Colonic mucosa (tissue), 4 donors: ENCODE data around the gene SRRM3. TPM values are rescaled to one million over a fixed set of nuclear protein-coding genes. Genes with fewer than 3 reads are reported as not detected.
A peak's percentile ranks its signal among the peaks of the same experiment; 100 is the strongest.

Experiments used
- DNase-seq: peaks from one replicate; pipeline ENCODE4 v3.0.0-alpha.2; 2020
- H3K27ac ChIP-seq: fragments of 200-600 bp; one replicate; pipeline ENCODE4 v1.8.0; 2021
- H3K27me3 ChIP-seq: fragments of 200-600 bp; one replicate; pipeline ENCODE4 v1.8.0; 2021
- H3K36me3 ChIP-seq: fragments of 200-600 bp; one replicate; pipeline ENCODE4 v1.8.0; 2021
- H3K4me1 ChIP-seq: fragments of 200-600 bp; one replicate; pipeline ENCODE4 v1.8.0; 2021; ENCODE audit warnings: mild to moderate bottlenecking
- H3K4me3 ChIP-seq: fragments of 200-600 bp; one replicate; pipeline ENCODE4 v1.8.0; 2021
- H3K9ac ChIP-seq, 2 donors: one replicate each; pipeline ENCODE4 v1.7.0; 2013; ENCODE audit warnings: control low read depth in 2 of 2, low read depth in 2 of 2, low read length in 2 of 2
- H3K9me3 ChIP-seq: fragments of 200-600 bp; one replicate; pipeline ENCODE4 v1.8.0; 2021
- intact Hi-C: fragments of 100-400 bp; cut with DNase I; formaldehyde crosslinking; loops from one replicate; pipeline ENCODE4 v1.14.1; 2022
- total RNA-seq, 2 donors: library from RNA; stranded (reverse); fragmentation: NEBNext Ultra II Directional in 1 of 2; extraction: Animal tissue kit (Norgen Biotek cat#: 25700) in 1 of 2; gene quantifications; one replicate each; pipeline ENCODE4 v1.2.1, GENCODE V29; 2021
- TF ChIP-seq, protein P1 (sequence below): fragments of 200-600 bp; IDR thresholded peaks from one replicate; pipeline ENCODE4 v1.8.0; 2022; ENCODE audit warnings: antibody characterized with exemption, mild to moderate bottlenecking
- donor health status: healthy.
- donor health status: DM: no; HTN: no; CAD: no.
- donor health status: DM: no; HTN: no; CAD: no.

The SRRM3 gene
- total RNA-seq, 2 donors from 2014 or later, result 0.64 to 0.67 TPM

DNA sequence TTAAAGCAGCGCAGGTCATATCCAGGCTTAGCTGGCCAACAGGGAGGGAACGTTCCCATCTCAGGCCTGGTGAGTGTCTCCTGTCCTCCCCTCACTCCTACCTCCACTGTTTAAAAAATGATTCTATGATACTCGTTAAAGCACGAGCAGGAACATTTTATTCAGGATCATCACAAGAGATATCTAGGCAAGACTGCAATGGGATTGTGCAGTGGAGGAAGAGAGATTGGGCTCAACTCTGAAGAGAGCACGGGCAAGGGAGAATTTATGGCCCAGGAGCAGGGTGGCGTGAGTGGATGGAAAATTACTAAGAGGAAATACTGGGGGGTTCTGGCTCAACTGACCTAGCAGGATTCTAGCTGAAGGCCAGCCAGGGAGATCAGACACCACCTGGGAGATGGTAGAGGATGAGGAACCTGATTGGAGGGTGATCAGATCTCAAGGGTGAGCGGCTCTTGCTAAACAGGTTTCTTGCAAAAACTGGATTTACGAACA, 91.8 kb downstream of the SRRM3 start:
- intact Hi-C loops, result no loop called here
- Histone ChIP-seq H3K9me3 (no peaks in the 10 kb centered on the region), H3K4me3 (no peak overlapping the region), H3K36me3 (no peaks in the 10 kb centered on the region), H3K27ac (peak overlapping the region; percentile 92), H3K27me3 (no peaks in the 10 kb centered on the region), H3K9ac (no peak overlapping the region), H3K4me1 (peaks cover 30% of the 10 kb centered on the region)
- TF ChIP-seq, protein P1, sequence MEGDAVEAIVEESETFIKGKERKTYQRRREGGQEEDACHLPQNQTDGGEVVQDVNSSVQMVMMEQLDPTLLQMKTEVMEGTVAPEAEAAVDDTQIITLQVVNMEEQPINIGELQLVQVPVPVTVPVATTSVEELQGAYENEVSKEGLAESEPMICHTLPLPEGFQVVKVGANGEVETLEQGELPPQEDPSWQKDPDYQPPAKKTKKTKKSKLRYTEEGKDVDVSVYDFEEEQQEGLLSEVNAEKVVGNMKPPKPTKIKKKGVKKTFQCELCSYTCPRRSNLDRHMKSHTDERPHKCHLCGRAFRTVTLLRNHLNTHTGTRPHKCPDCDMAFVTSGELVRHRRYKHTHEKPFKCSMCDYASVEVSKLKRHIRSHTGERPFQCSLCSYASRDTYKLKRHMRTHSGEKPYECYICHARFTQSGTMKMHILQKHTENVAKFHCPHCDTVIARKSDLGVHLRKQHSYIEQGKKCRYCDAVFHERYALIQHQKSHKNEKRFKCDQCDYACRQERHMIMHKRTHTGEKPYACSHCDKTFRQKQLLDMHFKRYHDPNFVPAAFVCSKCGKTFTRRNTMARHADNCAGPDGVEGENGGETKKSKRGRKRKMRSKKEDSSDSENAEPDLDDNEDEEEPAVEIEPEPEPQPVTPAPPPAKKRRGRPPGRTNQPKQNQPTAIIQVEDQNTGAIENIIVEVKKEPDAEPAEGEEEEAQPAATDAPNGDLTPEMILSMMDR, result no peak
- no peak for DNase-seq

GRCh38 chr7:76294344-76295024, 92.8 kb downstream of the SRRM3 start:
- Histone ChIP-seq H3K4me1 (peaks cover 30% of the 10 kb centered on the region), H3K36me3 (no peaks in the 10 kb centered on the region), H3K4me3 (no peak overlapping the region), H3K9me3 (no peaks in the 10 kb centered on the region), H3K27ac (peak overlapping the region; percentile 92), H3K9ac (peak overlapping the region; percentile 40 to 68), H3K27me3 (no peaks in the 10 kb centered on the region)
- DNase-seq, result peak; percentile 98
- intact Hi-C loops, result no loop called here
- TF ChIP-seq, protein P1, result no peak

DNA sequence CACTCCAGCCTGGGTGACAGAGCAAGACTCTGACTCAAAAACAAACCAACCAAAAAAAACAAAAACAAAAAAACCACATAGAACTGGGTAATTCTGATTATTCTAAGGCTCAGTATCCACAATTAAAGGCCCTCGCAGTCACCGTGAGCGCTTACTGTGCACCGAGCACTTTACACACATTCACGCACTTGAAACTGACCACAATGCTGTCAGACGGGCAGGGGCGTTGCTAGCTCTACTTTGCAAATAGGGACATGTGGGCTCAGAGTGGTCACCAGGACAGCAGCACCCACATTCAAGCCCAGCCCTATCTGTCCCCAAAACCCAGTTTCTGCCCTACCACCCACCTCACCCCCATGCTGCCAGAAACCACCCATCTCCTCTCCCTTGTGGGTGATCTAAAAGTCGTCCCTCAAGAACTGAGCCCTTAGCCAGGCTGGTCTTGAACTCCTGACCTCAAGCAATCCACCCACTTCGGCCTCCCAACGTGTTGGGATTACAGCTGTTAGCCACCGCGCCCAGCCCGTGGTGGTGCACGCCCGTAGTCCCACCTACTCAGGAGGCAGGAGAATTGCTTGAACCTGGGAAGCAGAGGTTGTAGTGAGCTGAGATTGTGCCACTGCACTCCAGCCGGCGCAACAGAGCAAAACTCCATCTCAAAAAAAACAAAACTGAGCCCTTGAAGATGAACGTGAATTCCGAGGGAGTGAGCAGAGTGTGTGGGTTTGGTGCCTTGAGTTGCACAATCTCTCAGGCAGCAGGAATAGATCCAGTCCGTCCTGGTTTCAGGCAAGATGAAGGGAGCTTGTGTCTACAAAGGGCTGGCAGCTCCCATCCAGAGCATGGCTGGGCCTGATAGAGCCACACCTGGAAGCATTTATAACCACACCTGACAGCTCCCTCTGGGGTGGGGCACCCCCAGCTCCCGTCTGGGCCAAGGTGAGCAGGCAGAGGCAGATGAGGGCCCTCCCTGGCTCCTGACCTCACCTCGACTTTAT, 95.3 kb downstream of the SRRM3 start:
- Histone ChIP-seq H3K9me3 (no peaks in the 10 kb centered on the region), H3K27ac (peak overlapping the region; percentile 86), H3K9ac (peak overlapping the region; percentile 61 to 64), H3K27me3 (no peaks in the 10 kb centered on the region), H3K4me3 (no peak overlapping the region), H3K36me3 (no peaks in the 10 kb centered on the region), H3K4me1 (peaks cover 28% of the 10 kb centered on the region)
- DNase-seq, result peak; percentile 93
- intact Hi-C loops, result no loop called here
- TF ChIP-seq, protein P1, result no peak

DNA sequence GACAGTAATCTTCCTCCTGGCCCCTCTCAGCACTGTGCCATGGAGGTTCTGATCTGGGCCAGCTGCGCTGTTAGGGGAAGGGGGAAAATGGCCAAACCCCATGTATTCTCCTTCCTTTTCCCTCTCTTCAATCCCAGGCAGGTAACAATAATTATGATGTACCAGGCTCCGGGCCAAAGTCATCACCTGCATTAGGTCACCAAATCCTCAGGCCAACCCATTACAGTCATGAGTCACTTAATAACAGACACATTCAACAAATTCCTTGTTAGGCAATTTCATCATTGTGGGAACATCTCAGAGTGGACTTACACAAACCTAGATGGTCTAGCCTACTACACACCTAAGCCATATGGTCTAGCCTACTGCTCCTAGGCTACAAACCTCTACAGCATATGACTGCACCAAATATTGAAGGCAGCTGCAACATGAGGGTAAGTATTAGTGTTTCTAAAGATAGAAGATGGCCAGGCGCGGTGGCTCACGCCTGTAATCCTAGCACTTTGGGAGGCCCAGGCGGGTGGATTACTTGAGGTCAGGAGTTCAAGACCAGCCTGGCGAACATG, 98.6 kb downstream of the SRRM3 start:
- no peak overlapping the region for H3K9ac ChIP-seq
- peak; percentile 67 for DNase-seq

GRCh38 chr7:76301000-76301399, 99.3 kb downstream of the SRRM3 start:
- intact Hi-C loops, result no loop called here

More for the DNA sequence above, 98.6 kb downstream of the SRRM3 start:
- Histone ChIP-seq H3K9me3 (no peaks in the 10 kb centered on the region), H3K27ac (no peak overlapping the region), H3K36me3 (no peaks in the 10 kb centered on the region), H3K4me3 (no peak overlapping the region), H3K27me3 (no peaks in the 10 kb centered on the region), H3K4me1 (peaks cover 13% of the 10 kb centered on the region)
- intact Hi-C loops, result no loop called here
- TF ChIP-seq, protein P1, result no peak

More at GRCh38 chr7:76301000-76301399, 99.3 kb downstream of the SRRM3 start:
- Histone ChIP-seq H3K4me1 (peaks cover 11% of the 10 kb centered on the region), H3K27ac (no peak overlapping the region), H3K36me3 (no peaks in the 10 kb centered on the region), H3K9me3 (no peaks in the 10 kb centered on the region), H3K9ac (no peak overlapping the region), H3K4me3 (no peak overlapping the region), H3K27me3 (no peaks in the 10 kb centered on the region)
- no peak for DNase-seq
- TF ChIP-seq, protein P1, result no peak
